H1 (cell line): ENCODE results near the gene PHLPP2. TPM values are rescaled to one million over a fixed set of nuclear protein-coding genes. Genes with fewer than 3 reads are reported as not detected.

ENCODE experiments used
- CTCF ChIA-PET: fragments of 300-600 bp; sonication (Branson Sonifier 250); formaldehyde crosslinking; loops from one replicate; lab custom pipeline; 2021; ENCODE audit not compliant: partially characterized antibody; lab: Charles Lee
- POLR2A ChIA-PET: fragments of 300-600 bp; sonication (Branson Sonifier 250); formaldehyde crosslinking; loops from one replicate; lab custom pipeline; 2021; ENCODE audit warnings: inconsistent platforms; ENCODE audit not compliant: partially characterized antibody; lab: Charles Lee
- DNase-seq, 2 experiments: peaks; one replicate each; pipeline versions ENCODE4 v3.0.0 to v3.0.0-alpha.2; 2010 to 2022; ENCODE audit warnings: low spot score in 2 of 2, low read depth in 1 of 2, mixed read lengths in 1 of 2
- FAIRE-seq: peaks from 2 replicates; lab custom pipeline; 2011; peaks lifted over from hg19 to GRCh38; lab: Jason Lieb, UNC
- H2AFZ ChIP-seq: 2 replicates; pipeline ENCODE4 v1.8.1; 2012; ENCODE audit warnings: low read length, inconsistent platforms
- H2AK5ac ChIP-seq: 2 replicates; pipeline ENCODE4 v1.6.1; 2013; ENCODE audit warnings: low read depth, low read length
- H2BK120ac ChIP-seq: replicated peaks from 2 replicates; pipeline ENCODE3; 2013; ENCODE audit warnings: low read depth, low read length, inconsistent platforms
- H2BK12ac ChIP-seq: 2 replicates; pipeline ENCODE4 v1.6.1; 2013; ENCODE audit warnings: low read depth, low read length
- H2BK15ac ChIP-seq: 2 replicates; pipeline ENCODE4 v1.6.1; 2013; ENCODE audit warnings: low read length
- H2BK20ac ChIP-seq: 2 replicates; pipeline ENCODE4 v1.6.1; 2013; ENCODE audit warnings: low read length
- H2BK5ac ChIP-seq: 2 replicates; pipeline ENCODE4 v1.6.1; 2013; ENCODE audit warnings: low read depth, low read length
- H3K14ac ChIP-seq: 2 replicates; pipeline ENCODE4 v1.6.1; 2013; ENCODE audit warnings: inconsistent platforms; ENCODE audit not compliant: insufficient read length
- H3K18ac ChIP-seq: 2 replicates; pipeline ENCODE4 v1.6.1; 2013; ENCODE audit warnings: low read length; ENCODE audit errors: extremely low read depth
- H3K23ac ChIP-seq: 2 replicates; pipeline ENCODE4 v1.6.1; 2013; ENCODE audit warnings: inconsistent platforms; ENCODE audit not compliant: insufficient read length
- H3K23me2 ChIP-seq: 2 replicates; pipeline ENCODE4 v1.6.1; 2013; ENCODE audit warnings: low read depth, low read length
- H3K27ac ChIP-seq: 2 replicates; pipeline ENCODE4 v1.6.1; 2011; ENCODE audit warnings: low read depth, low read length, inconsistent platforms
- H3K27me3 ChIP-seq, 4 experiments: replicated peaks in 1 of 4; 1 replicate in 1 of 4; 2 replicates in 3 of 4; pipeline versions ENCODE4 v1.6.1 to v1.8.1; 2011 to 2013; ENCODE audit warnings: low read length in 3 of 4, mild to moderate bottlenecking in 3 of 4, inconsistent platforms in 2 of 4, mixed read lengths in 2 of 4, moderate library complexity in 1 of 4; ENCODE audit not compliant: control insufficient read depth in 3 of 4, insufficient read depth in 3 of 4; ENCODE audit errors: extremely low read depth in 1 of 4
- H3K36me3 ChIP-seq, 4 experiments: 2 replicates each; pipeline versions ENCODE4 v1.6.1 to v1.8.1; 2011 to 2013; ENCODE audit warnings: mild to moderate bottlenecking in 4 of 4, low read length in 3 of 4, moderate library complexity in 2 of 4, control low read depth in 1 of 4, inconsistent platforms in 1 of 4; ENCODE audit not compliant: insufficient read depth in 4 of 4, control insufficient read depth in 2 of 4
- H3K4ac ChIP-seq: replicated peaks from 2 replicates; pipeline ENCODE3; 2013; ENCODE audit warnings: low read length, low read depth, mixed read lengths, inconsistent platforms; ENCODE audit not compliant: insufficient read length
- H3K4me1 ChIP-seq, 4 experiments: replicated peaks in 1 of 4; 1 replicate in 1 of 4; 2 replicates in 3 of 4; pipeline versions ENCODE4 v1.6.1 to v1.8.1; 2011 to 2013; ENCODE audit warnings: low read length in 3 of 4, inconsistent platforms in 2 of 4, mixed read lengths in 1 of 4; ENCODE audit not compliant: insufficient read depth in 4 of 4, control insufficient read depth in 3 of 4
- H3K4me2 ChIP-seq, 2 experiments: 2 replicates each; pipeline versions ENCODE4 v1.6.1 to v1.8.1; 2011 to 2013; ENCODE audit warnings: low read depth in 2 of 2, low read length in 2 of 2, control low read depth in 1 of 2, inconsistent platforms in 1 of 2, mild to moderate bottlenecking in 1 of 2; ENCODE audit not compliant: insufficient read depth in 1 of 2
- H3K4me3 ChIP-seq, 4 experiments: fragments of 200-600, 300-600 bp in 1 of 4; sonication (generic), shearing (Covaris generic), sonication (Bioruptor Twin) in 1 of 4; 2 replicates each; pipeline versions ENCODE4 v1.5.1 to v1.8.1; 2011 to 2016; ENCODE audit warnings: low read length in 4 of 4, low read depth in 3 of 4, control low read depth in 2 of 4, inconsistent platforms in 2 of 4, mild to moderate bottlenecking in 2 of 4, mixed read lengths in 1 of 4, moderate library complexity in 1 of 4; ENCODE audit not compliant: insufficient read depth in 2 of 4; ENCODE audit errors: extremely low read depth in 1 of 4
- H3K56ac ChIP-seq: replicated peaks from 2 replicates; pipeline ENCODE3; 2013; ENCODE audit warnings: low read depth, mild to moderate bottlenecking, mixed read lengths, low read length, inconsistent platforms; ENCODE audit not compliant: insufficient read length
- H3K79me1 ChIP-seq: 2 replicates; pipeline ENCODE4 v1.6.1; 2013; ENCODE audit warnings: low read depth, low read length, control low read depth
- H3K79me2 ChIP-seq, 2 experiments: 2 replicates each; pipeline versions ENCODE4 v1.6.1 to v1.8.1; 2012 to 2013; ENCODE audit warnings: low read length in 2 of 2, mild to moderate bottlenecking in 2 of 2, inconsistent platforms in 1 of 2; ENCODE audit not compliant: insufficient read depth in 2 of 2, control insufficient read depth in 1 of 2
- H3K9ac ChIP-seq, 4 experiments: replicated peaks in 1 of 4; 1 replicate in 1 of 4; 2 replicates in 3 of 4; pipeline versions ENCODE4 v1.6.1 to v1.8.1; 2011 to 2013; ENCODE audit warnings: low read depth in 3 of 4, low read length in 3 of 4, control low read depth in 2 of 4, mild to moderate bottlenecking in 2 of 4, moderate library complexity in 2 of 4, inconsistent platforms in 1 of 4; ENCODE audit errors: extremely low read depth in 1 of 4
- H3K9me3 ChIP-seq, 2 experiments: 2 replicates each; pipeline versions ENCODE4 v1.6.1 to v1.8.1; 2012 to 2013; ENCODE audit warnings: mild to moderate bottlenecking in 2 of 2, moderate library complexity in 2 of 2, control low read depth in 1 of 2, inconsistent platforms in 1 of 2, low read depth in 1 of 2, low read length in 1 of 2, mixed read lengths in 1 of 2; ENCODE audit not compliant: insufficient read depth in 2 of 2
- H4K20me1 ChIP-seq, 2 experiments: replicated peaks in 1 of 2; 2 replicates each; pipeline versions ENCODE3 to v1.8.1; 2011 to 2013; ENCODE audit warnings: inconsistent platforms in 2 of 2, low read length in 2 of 2, mild to moderate bottlenecking in 1 of 2; ENCODE audit not compliant: insufficient read depth in 2 of 2, control insufficient read depth in 1 of 2
- H4K5ac ChIP-seq: 2 replicates; pipeline ENCODE4 v1.6.1; 2013; ENCODE audit warnings: low read length, low read depth, mixed read lengths, inconsistent platforms; ENCODE audit not compliant: insufficient read length
- H4K8ac ChIP-seq: 2 replicates; pipeline ENCODE4 v1.8.0; 2013; ENCODE audit warnings: mild to moderate bottlenecking, moderate library complexity, low read length, inconsistent platforms; ENCODE audit not compliant: insufficient read depth; ENCODE audit errors: extremely low read depth
- H4K91ac ChIP-seq: replicated peaks from 2 replicates; pipeline ENCODE3; 2013; ENCODE audit warnings: low read length, mixed read lengths, inconsistent platforms; ENCODE audit not compliant: insufficient read length
- BACH1 ChIP-seq: IDR thresholded peaks from 2 replicates; pipeline ENCODE4 v1.6.1; 2012; ENCODE audit warnings: low read length, improper control_type of control experiment
- CTCF ChIP-seq, 3 experiments: IDR thresholded peaks; 1 replicate in 2 of 3; 2 replicates in 1 of 3; pipeline versions ENCODE4 v1.5.1 to v1.6.1; 2011; ENCODE audit warnings: low read length in 3 of 3, mild to moderate bottlenecking in 3 of 3, inconsistent platforms in 2 of 3, low read depth in 1 of 3, moderate library complexity in 1 of 3; ENCODE audit not compliant: insufficient read depth in 1 of 3; ENCODE audit errors: control extremely low read depth in 1 of 3
- KDM4A ChIP-seq: IDR thresholded peaks from one replicate; pipeline ENCODE4 v1.7.1; 2012; ENCODE audit warnings: low read depth, mild to moderate bottlenecking, moderate library complexity, low read length, inconsistent platforms; ENCODE audit not compliant: severe bottlenecking
- MAFK ChIP-seq: IDR thresholded peaks from 2 replicates; pipeline ENCODE4 v1.6.1; 2012; ENCODE audit warnings: low read depth, mild to moderate bottlenecking, improper control_type of control experiment, low read length
- PHF8 ChIP-seq: fragments of 200-600 bp; sonication (generic); conservative IDR thresholded peaks from 2 replicates; pipeline ENCODE4 v1.7.1; 2012; ENCODE audit warnings: low read depth, mild to moderate bottlenecking, inconsistent platforms, low read length, moderate library complexity
- SAP30 ChIP-seq: fragments of 300-600 bp; sonication (generic); IDR thresholded peaks from 2 replicates; pipeline ENCODE4 v1.7.1; 2012; ENCODE audit warnings: low read length, moderate library complexity, mild to moderate bottlenecking, inconsistent platforms; ENCODE audit not compliant: insufficient read depth, insufficient replicate concordance
- TBP ChIP-seq: IDR thresholded peaks from 2 replicates; pipeline ENCODE4 v1.6.1; 2011; ENCODE audit warnings: low read depth, low read length, improper control_type of control experiment
- TEAD4 ChIP-seq: IDR thresholded peaks from 2 replicates; pipeline ENCODE4 v1.6.1; 2012; ENCODE audit warnings: low read depth, low read length, inconsistent platforms, mixed read lengths
- YY1 ChIP-seq: IDR thresholded peaks from 2 replicates; pipeline ENCODE4 v1.6.1; 2011; ENCODE audit warnings: low read depth, mild to moderate bottlenecking, low read length
- WGBS, 2 experiments: shearing (Covaris generic) in 1 of 2; methylation state at CpG; one replicate each; pipeline versions ENCODE4 v1.1.6 to v1.1.7; 2013 to 2015; ENCODE audit warnings: low lambda C conversion rate in 2 of 2, mixed read lengths in 2 of 2, inconsistent platforms in 1 of 2, low coverage in 1 of 2, missing lambda C conversion rate in 1 of 2; ENCODE audit not compliant: insufficient replicate concordance in 2 of 2, insufficient coverage in 1 of 2, insufficient read length in 1 of 2; ENCODE audit errors: extremely low coverage in 1 of 2, missing lambda C conversion rate in 1 of 2; 5-methylcytosine and 5-hydroxymethylcytosine counted together
- polyA plus RNA-seq, 7 experiments: library from polyadenylated mRNA; depleted of rRNA in 3 of 7; stranded (reverse) in 5 of 7; unstranded in 2 of 7; fragments of >200 nt in 5 of 7; fragments of 200-250 nt in 2 of 7; gene quantifications; 1 replicate in 5 of 7; 2 replicates in 1 of 7; 4 replicates in 1 of 7; pipeline versions ENCODE4 v1.2.1 to v1.2.3, GENCODE V29; 2011 to 2013; ENCODE audit warnings: missing spikeins in 2 of 7, mixed read lengths in 2 of 7
- total RNA-seq: library from RNA; stranded (reverse); fragmentation: NEBNext Ultra II Directional; extraction: Animal tissue kit (Norgen Biotek cat#: 25700); gene quantifications from 2 replicates; pipeline ENCODE4 v1.2.1, GENCODE V29; 2021

The PHLPP2 gene
- total and polyA plus RNA-seq, 2 of the 8 experiments (the other 6 are each of a cell fraction or from before 2014, with no cell fraction given), result 7.3 to 12.9 TPM

DNA sequence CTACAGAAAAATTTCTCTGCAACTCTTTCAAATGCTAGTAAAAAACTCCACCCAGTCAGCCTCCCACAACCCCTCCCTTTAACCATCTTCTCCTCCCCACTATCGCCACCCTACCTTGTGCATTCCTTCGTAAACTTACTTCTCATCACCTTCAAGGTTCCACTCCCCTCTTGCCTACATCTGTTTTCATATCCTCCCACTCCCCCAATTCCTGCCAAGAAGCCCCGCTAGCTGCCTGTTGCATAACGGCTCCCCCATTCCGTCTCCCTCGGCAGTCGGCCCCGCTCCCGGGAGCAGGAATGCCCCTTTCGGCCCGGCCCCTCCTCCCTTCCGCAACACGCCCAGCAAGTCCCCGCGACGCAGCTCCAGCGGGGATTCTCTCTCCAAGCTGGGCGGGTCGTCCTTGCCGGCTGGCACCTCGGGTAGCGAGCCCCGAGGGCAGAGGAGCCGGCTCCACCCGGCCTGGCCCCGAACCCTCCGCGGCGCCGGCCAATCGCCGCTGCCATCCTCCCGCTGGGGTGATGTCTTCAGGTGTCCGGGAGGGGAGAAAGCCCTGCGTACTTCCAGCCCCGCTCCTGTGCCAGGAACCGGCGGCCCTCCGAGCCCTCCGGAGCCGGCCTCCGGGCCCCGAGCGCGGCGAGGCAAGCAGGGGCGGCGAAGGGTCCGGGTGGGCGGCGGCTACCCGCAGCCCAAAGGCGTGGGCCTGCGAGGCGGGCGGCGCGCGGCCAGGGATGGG is 1.5 kb downstream of the PHLPP2 start:
- H2BK5ac ChIP-seq, result no peak overlapping the region
- FAIRE-seq, result no peak
- POLR2A ChIA-PET, result interaction anchor here (1.4 to 2.0 kb wide), 3 partner anchors 16 to 86 kb away, joined by 3 to 21 read pairs (median 5); partner anchors contain the start of gene AP1G1
- TF ChIP-seq YY1, result peak; percentile 49; the same call in 1 of the 2 replicates
- TF ChIP-seq BACH1, result no peak
- TF ChIP-seq PHF8, result no peak
- TF ChIP-seq TBP, result no peak
- peak; percentile 54 for TF ChIP-seq KDM4A
- TF ChIP-seq CTCF (IDR thresholded peaks at IDR 0.05; ENCODE audit: control extremely low read depth in 1 of 3, insufficient read depth in 1 of 3, low read depth in 1 of 3, low read length in 3 of 3), result no peak
- peak; percentile 65 for TF ChIP-seq SAP30
- peak; percentile 75 for TF ChIP-seq TEAD4
- no peak for TF ChIP-seq MAFK

More for the DNA sequence above, 1.5 kb downstream of the PHLPP2 start:
- Histone ChIP-seq H3K23me2 (peaks cover 3% of the 10 kb centered on the region; the same call in 1 of the 2 replicates), H2BK12ac (no peak overlapping the region; the same call in 1 of the 2 replicates), H3K27ac (0 out of 2 replicates have a peak overlapping the region, but pooled peaks have one; percentile 38), H3K56ac (no peak overlapping the region), H2BK20ac (no peak overlapping the region), H3K4me2 (peak overlapping the region; percentile 75 to 76), H3K23ac (no peak overlapping the region), H4K5ac (peak overlapping the region; percentile 73), H2AK5ac (no peak overlapping the region), H4K20me1 (peaks cover 0 to 1% of the 10 kb centered on the region in 2 experiments), H3K36me3 (no peaks in the 10 kb centered on the region), H3K27me3 (no peaks in the 10 kb centered on the region; a peak in 3 of 7 replicates), H3K79me2 (peaks cover 0 to 36% of the 10 kb centered on the region in 2 experiments; a peak in 2 of 4 replicates), H3K4me1 (peaks cover 0 to 3% (median 1%) of the 10 kb centered on the region in 4 experiments; a peak in 2 of 7 replicates), H3K79me1 (no peaks in the 10 kb centered on the region), H4K8ac (no peak overlapping the region; the same call in 1 of the 2 replicates), H2BK120ac (no peak overlapping the region), H3K4ac (no peak overlapping the region), H3K4me3 (peak overlapping the region; percentile 68 to 86 (median 76)), H2AFZ (no peak overlapping the region), H3K18ac (0 out of 2 replicates have a peak overlapping the region, but pooled peaks have one; percentile 40), H3K9ac (peak overlapping the region; percentile 66 to 80 (median 70); a peak in 6 of 7 replicates), H4K91ac (no peak overlapping the region), H3K9me3 (no peaks in the 10 kb centered on the region), H3K14ac (no peak overlapping the region), H2BK15ac (no peak overlapping the region)
- DNase-seq, result peak; percentile 50 to 87
- WGBS, 2 experiments, result 3% methylated on average over 55 of the region's 59 CpGs; no CpG with 5 or more reads in 1 of the 2 experiments
- CTCF ChIA-PET, result no interaction called here
